Kidney (tissue), 14 donors: ENCODE results near the gene CFAP74. TPM values are rescaled to one million over a fixed set of nuclear protein-coding genes. Genes with fewer than 3 reads are reported as not detected.

Source experiments
- DNase-seq, 5 donors: peaks; one replicate each; pipeline ENCODE4 v3.0.0-alpha.2; 2013 to 2020
- FAIRE-seq: peaks from 2 replicates; lab custom pipeline; 2012; peaks lifted over from hg19 to GRCh38; lab: Jason Lieb, UNC
- H3K27ac ChIP-seq, 2 donors: one replicate each; pipeline ENCODE4 v1.7.0; 2013; ENCODE audit warnings: low read depth in 2 of 2, low read length in 2 of 2, inconsistent platforms in 1 of 2
- H3K27me3 ChIP-seq: one replicate; pipeline ENCODE4 v1.7.1; 2013; ENCODE audit warnings: low read length, inconsistent platforms; ENCODE audit not compliant: control insufficient read depth, insufficient read depth
- H3K36me3 ChIP-seq, 3 donors: one replicate each; pipeline versions ENCODE4 v1.7.0 to v1.7.1; 2013; ENCODE audit warnings: low read length in 3 of 3, control low read depth in 1 of 3, inconsistent platforms in 1 of 3; ENCODE audit not compliant: insufficient read depth in 3 of 3, control insufficient read depth in 2 of 3
- H3K4me1 ChIP-seq, 3 donors: one replicate each; pipeline versions ENCODE4 v1.7.0 to v1.7.1; 2013; ENCODE audit warnings: low read length in 3 of 3, inconsistent platforms in 1 of 3, low read depth in 1 of 3; ENCODE audit not compliant: control insufficient read depth in 2 of 3, insufficient read depth in 2 of 3
- H3K4me3 ChIP-seq, 3 donors: one replicate each; pipeline versions ENCODE4 v1.7.0 to v1.8.1; 2013; ENCODE audit warnings: low read length in 3 of 3, control low read depth in 1 of 3, inconsistent platforms in 1 of 3
- H3K9ac ChIP-seq, 3 donors: one replicate each; pipeline versions ENCODE4 v1.7.0 to v1.7.1; 2013; ENCODE audit warnings: low read length in 3 of 3, control low read depth in 1 of 3, inconsistent platforms in 1 of 3
- H3K9me3 ChIP-seq, 3 donors: one replicate each; pipeline versions ENCODE4 v1.7.0 to v1.7.1; 2013; ENCODE audit warnings: low read length in 3 of 3, control low read depth in 1 of 3, inconsistent platforms in 1 of 3; ENCODE audit not compliant: control insufficient read depth in 2 of 3, insufficient read depth in 1 of 3
- CTCF ChIP-seq: IDR thresholded peaks from 3 replicates; pipeline ENCODE4 v1.5.1; 2012; ENCODE audit warnings: mild to moderate bottlenecking, moderate library complexity, borderline replicate concordance; ENCODE audit not compliant: insufficient read depth; ENCODE audit errors: extremely low read depth
- intact Hi-C: fragments of 100-400 bp; cut with DNase I; formaldehyde crosslinking; loops from one replicate; pipeline ENCODE4 v1.11.1; 2022
- polyA plus RNA-seq: library from polyadenylated mRNA; stranded (reverse); fragments of 350-450 nt; fragmentation: Illumina TruSeq; extraction: RNeasy Lipid Tissue Mini Kit (QIAGEN cat#74804); gene quantifications from one replicate; pipeline ENCODE4 v1.2.3, GENCODE V29; 2014; ENCODE audit warnings: low read depth, low replicate concordance; ENCODE audit not compliant: insufficient read depth
- total RNA-seq: library from RNA; stranded (reverse); fragmentation: NEBNext Ultra II Directional; extraction: Animal tissue kit (Norgen Biotek cat#: 25700); gene quantifications from one replicate; pipeline ENCODE4 v1.2.1, GENCODE V29; 2021
- donor health status: control.
- donor health status: control.
- donor health status: control.
- donor health status: control.
- donor health status: control.
- donor health status: DM: yes; HTN: yes; CAD: no.
- donor health status: Normal renal cell carcinoma (clear cell type).

CFAP74 gene
- total and polyA plus RNA-seq, 2 donors from 2014 or later, result not detected

GRCh38 chr1:2037314-2037979 lies 33.9 kb upstream of the CFAP74 start:
- intact Hi-C loops, result no loop called here
- DNase-seq (no peak), FAIRE-seq (no peak)
- Histone ChIP-seq H3K36me3 (no peaks in the 10 kb centered on the region), H3K27ac (no peak overlapping the region), H3K9me3 (no peaks in the 10 kb centered on the region), H3K9ac (no peak overlapping the region), H3K4me3 (no peak overlapping the region), H3K27me3 (no peaks in the 10 kb centered on the region), H3K4me1 (no peaks in the 10 kb centered on the region)
- no peak for TF ChIP-seq CTCF

- H3K9me3 ChIP-seq, result no peaks in the 10 kb centered on the region
- no peak for TF ChIP-seq CTCF
- DNase-seq (no peak), FAIRE-seq (no peak)
- no peaks in the 10 kb centered on the region for H3K36me3 ChIP-seq
- no peak overlapping the region for H3K9ac ChIP-seq
- H3K27me3 ChIP-seq, result no peaks in the 10 kb centered on the region
- no peaks in the 10 kb centered on the region for H3K4me1 ChIP-seq
- intact Hi-C loops, result no loop called here
- H3K27ac ChIP-seq, result no peak overlapping the region
- H3K4me3 ChIP-seq, result no peak overlapping the region
These were observed 32.7 kb upstream of the CFAP74 start for GRCh38 chr1:2036287-2036686.

DNA sequence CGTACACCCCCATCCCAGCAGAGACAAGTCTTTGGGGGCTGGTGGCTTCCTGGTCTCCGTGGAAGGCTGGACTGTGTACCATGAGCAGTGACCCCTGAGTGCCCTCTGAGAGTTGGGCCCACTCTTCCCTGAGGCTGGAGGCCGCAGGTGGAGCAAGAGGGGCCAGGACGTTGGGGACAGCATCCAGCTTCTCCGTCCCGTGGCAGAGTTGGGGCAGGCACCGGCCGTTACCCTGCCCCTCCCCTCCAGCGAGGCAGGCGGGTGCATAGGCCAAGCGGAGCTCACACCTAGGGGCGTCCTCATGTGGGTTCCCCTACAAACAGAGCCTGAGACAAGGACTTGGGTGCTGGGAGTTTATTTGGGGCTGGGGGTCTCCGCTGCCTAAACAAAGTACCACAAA lies 29.6 kb upstream of the CFAP74 start:
- Histone ChIP-seq H3K27ac (no peak overlapping the region), H3K9me3 (no peaks in the 10 kb centered on the region), H3K4me3 (no peak overlapping the region), H3K27me3 (no peaks in the 10 kb centered on the region), H3K4me1 (no peaks in the 10 kb centered on the region), H3K9ac (no peak overlapping the region), H3K36me3 (no peaks in the 10 kb centered on the region)
- DNase-seq, result no peak
- intact Hi-C loops, result no loop called here
- no peak for TF ChIP-seq CTCF
- FAIRE-seq, result no peak

DNA sequence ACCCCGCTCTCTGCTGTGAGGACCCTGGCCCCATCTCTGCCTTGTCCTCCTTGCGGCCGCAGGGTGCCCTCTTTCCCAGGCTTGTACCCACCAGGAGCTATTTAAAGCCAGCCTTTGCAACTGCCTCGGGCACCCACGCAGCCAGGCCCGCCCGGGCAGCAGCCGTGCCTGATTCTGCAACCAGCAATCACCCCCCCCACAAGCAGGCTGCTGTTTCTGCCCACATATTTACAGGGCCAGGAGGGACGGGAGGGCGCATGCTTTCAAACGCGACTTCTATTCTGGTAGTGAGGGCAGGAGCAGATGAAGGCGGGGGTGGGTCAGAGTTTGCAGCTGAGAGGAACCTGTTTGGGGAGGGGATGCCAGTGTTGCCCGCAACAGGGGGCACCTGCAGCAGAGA lies 29.2 kb upstream of the CFAP74 start:
- FAIRE-seq (no peak), DNase-seq (peak in 2 of 5 donors; percentile 16 to 38)
- Histone ChIP-seq H3K36me3 (no peaks in the 10 kb centered on the region), H3K9ac (no peak overlapping the region), H3K27ac (no peak overlapping the region), H3K4me3 (no peak overlapping the region), H3K27me3 (no peaks in the 10 kb centered on the region), H3K9me3 (no peaks in the 10 kb centered on the region), H3K4me1 (no peaks in the 10 kb centered on the region)
- no peak for TF ChIP-seq CTCF
- intact Hi-C loops, result no loop called here
